Measurements from ENCODE around the gene IGHMBP2. TPM values are rescaled to one million over a fixed set of nuclear protein-coding genes. Genes with fewer than 3 reads are reported as not detected.
A peak's percentile ranks its signal among the peaks of the same experiment; 100 is the strongest.
"Not testable (repeated sequence)": the region's sequence is repeated elsewhere in the genome, so short reads cannot be mapped to it uniquely, and the experiment has no call there.

IGHMBP2 gene
- total RNA-seq (10 to 100 TPM; 12.1 to 18.4 (median 13.0) TPM), polyA plus RNA-seq (10 to 100 TPM; 12.4 to 19.0 (median 17.7) TPM)
- long read RNA-seq, donor 1, partial matches to known transcripts = 18 of 27 reads
- long read RNA-seq, donor 1, other reads (novel, unspliced or antisense) = 4 of 27 reads
- long read RNA-seq, donor 2, partial matches to known transcripts = 52 of 80 reads
- long read RNA-seq, donor 2, other reads (novel, unspliced or antisense) = 24 of 80 reads

DNA sequence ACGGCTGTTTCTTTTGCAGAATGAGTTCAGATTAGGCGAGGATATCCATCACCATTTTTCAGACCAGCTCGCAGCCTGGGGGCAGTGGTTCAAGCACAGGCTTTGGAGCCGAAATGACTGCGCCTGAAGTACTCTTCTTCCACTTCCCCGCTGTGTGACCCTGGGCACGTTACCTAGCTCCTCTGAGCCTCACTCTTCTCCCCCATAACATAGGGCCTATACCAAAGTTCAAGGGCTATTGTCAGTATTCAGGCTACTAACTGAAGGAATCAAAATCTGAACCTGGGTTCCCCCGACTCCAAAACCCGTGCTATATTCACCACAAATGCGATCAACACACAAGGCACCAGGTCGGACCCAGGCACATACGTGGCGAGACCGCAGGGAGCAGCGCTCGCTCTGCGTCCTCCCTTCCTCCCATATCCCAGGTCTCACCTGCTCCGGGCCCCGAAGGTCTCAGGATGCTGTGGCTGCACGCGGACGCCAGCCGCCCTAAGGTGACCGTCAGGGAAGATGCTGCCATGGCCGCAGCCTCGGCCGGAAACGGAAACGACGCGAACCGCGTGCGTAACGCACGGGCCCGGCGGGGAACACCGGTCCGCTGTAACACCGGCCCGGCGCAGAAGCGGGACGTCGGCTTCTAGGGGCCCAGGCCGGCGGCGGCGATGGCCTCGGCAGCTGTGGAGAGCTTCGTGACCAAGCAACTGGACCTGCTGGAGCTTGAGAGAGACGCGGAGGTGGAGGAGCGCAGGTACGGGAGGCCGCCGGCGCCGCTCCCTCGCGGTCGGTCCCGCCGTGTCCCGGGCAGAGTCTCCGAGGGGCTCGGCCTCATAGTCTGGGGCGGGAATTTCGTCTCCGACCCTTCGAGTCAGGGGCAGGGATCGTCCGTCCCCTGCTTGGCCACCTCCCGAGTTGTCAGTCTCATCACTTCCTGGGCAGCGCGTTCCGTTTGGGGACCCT is at the start of gene IGHMBP2, which contains the start of gene MRPL21:
IGHMBP2 (plus strand) TSS at position 604 of the 960 bp plus-strand sequence; CDS start at position 666, 62 bp downstream.
MRPL21 (minus strand) TSS at position 545 of the 960 bp plus-strand sequence; CDS start at position 523, 22 bp downstream.
- peak within 1 kb of the TSS; percentile 87 for H3K27ac ChIP-seq
- peak within 1 kb of the TSS; percentile 100 for H3K4me3 ChIP-seq
- intact Hi-C loops (cut with DNase I) = loop anchor here in 1 of 2 donors (5.0 to 10.0 kb wide), 2 partner anchors 141 to 184 kb away; partner anchors contain the start of gene TPCN2
- peaks cover 29% of the 10 kb centered on the region for H3K4me1 ChIP-seq
- peak; percentile 87 to 92 for DNase-seq
- H3K36me3 ChIP-seq (ENCODE audit: insufficient read depth in 1 of 2, low read depth in 1 of 2) = peaks cover 2 to 55% of the 10 kb centered on the region in 2 donors
- 1% methylated on average over 63 to 78 of the region's 78 CpGs for WGBS, 3 donors
- ATAC-seq = peak; percentile 96 to 99 (median 98)
- H3K27me3 ChIP-seq (ENCODE audit: insufficient read depth in 3 of 3, low read length in 2 of 3) = no peaks in the 10 kb centered on the region
- TF ChIP-seq, protein P1, sequence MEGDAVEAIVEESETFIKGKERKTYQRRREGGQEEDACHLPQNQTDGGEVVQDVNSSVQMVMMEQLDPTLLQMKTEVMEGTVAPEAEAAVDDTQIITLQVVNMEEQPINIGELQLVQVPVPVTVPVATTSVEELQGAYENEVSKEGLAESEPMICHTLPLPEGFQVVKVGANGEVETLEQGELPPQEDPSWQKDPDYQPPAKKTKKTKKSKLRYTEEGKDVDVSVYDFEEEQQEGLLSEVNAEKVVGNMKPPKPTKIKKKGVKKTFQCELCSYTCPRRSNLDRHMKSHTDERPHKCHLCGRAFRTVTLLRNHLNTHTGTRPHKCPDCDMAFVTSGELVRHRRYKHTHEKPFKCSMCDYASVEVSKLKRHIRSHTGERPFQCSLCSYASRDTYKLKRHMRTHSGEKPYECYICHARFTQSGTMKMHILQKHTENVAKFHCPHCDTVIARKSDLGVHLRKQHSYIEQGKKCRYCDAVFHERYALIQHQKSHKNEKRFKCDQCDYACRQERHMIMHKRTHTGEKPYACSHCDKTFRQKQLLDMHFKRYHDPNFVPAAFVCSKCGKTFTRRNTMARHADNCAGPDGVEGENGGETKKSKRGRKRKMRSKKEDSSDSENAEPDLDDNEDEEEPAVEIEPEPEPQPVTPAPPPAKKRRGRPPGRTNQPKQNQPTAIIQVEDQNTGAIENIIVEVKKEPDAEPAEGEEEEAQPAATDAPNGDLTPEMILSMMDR (IDR thresholded peaks at IDR 0.05) = no peak
- H3K9me3 ChIP-seq = no peaks in the 10 kb centered on the region

DNA sequence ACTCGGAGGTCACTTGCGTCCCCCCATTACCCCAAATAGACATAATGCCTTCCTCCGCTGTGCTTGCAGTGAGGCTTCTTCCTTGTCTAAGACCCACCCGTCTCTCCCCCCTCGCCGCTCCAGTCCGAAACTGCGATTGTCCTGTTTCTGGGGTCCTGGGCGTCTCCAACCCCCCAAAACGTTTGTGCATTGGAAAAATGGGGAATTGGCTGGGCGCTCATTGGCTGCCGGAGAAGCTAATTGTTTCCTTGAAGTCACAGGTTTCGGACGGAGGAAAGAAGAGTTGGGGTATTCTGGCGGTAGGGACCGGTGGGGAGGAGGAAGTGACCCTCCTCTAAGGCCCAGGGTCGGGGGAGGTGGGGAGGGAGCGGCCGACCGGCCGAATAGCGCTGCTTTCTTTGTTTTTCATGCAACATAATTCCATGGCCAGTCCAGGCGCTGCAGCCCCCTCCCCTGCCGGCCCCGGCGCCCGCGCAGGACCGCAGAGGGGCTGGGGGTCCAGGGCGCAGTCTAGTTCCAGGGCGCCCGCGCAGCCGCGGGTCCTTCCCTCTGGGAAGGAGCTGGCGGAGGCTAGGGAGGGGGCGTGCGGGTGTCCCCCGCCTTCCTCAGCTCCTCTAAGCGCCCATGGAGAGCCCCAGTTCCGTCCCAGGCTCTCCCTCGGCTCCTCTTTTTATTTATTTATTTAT is 49.3 kb upstream of the IGHMBP2 start:
- ATAC-seq = peak in 1 of 4 donors; percentile 18
- DNase-seq = no peak
- WGBS, 3 donors = 24 to 26% (median 26%) methylated on average over 28 to 42 of the region's 42 CpGs
- Histone ChIP-seq H3K4me3 (peak overlapping the region; percentile 69), H3K9me3 (no peaks in the 10 kb centered on the region), H3K27ac (no peak overlapping the region), H3K4me1 (peaks cover 3% of the 10 kb centered on the region), H3K36me3 (ENCODE audit: insufficient read depth in 1 of 2, low read depth in 1 of 2) (no peaks in the 10 kb centered on the region), H3K27me3 (ENCODE audit: insufficient read depth in 3 of 3, low read length in 2 of 3) (peaks cover 0 to 27% (median 3%) of the 10 kb centered on the region in 3 donors)
- TF ChIP-seq, protein P1 (IDR thresholded peaks at IDR 0.05) = no peak
- intact Hi-C loops (cut with DNase I) = no loop called here

DNA sequence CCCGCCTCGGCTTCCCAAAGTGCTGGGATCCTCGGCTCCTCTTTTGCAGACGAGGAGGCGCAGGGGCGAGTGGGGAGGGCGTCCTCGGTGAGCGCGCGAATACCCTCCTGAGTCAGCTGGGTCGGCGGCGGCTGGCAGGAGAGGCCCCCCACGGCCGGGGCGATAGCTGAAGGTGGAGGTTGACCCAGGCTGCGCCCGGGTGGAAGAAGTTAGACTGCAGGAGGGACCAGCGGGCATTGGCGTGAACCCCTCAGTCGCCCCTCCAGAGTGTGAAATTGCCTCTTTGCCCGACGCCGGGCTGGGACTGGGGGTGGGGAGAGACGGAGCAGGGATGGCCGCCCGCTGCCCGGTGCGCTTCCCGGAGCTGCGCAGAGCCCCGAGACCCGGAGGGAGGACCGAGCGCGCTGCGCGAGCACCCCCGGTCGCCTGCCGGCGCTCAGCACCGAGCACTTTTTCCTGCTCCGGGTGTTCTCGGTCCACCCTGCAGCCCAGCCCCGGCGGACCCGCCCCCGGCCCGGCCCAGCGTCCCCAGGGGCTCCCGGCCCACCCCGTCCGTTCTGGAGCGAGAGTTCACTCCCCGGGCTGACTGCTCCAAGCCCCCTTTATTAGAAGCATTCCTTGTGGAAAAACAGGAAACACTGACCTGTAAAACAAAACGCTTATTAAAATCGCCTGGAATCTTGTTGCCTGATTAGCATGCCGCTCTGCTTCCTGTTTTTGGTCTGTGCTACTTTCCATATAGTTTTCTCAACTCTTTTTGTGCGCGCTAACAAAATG is 48.3 kb upstream of the IGHMBP2 start:
- WGBS, 3 donors = 5 to 15% (median 6%) methylated on average over 33 to 62 of the region's 62 CpGs
- Histone ChIP-seq H3K4me3 (peak overlapping the region; percentile 69), H3K36me3 (ENCODE audit: insufficient read depth in 1 of 2, low read depth in 1 of 2) (no peaks in the 10 kb centered on the region), H3K27me3 (ENCODE audit: insufficient read depth in 3 of 3, low read length in 2 of 3) (peaks cover 0 to 27% (median 3%) of the 10 kb centered on the region in 3 donors), H3K4me1 (peaks cover 3% of the 10 kb centered on the region), H3K27ac (peak overlapping the region; percentile 30), H3K9me3 (no peaks in the 10 kb centered on the region)
- TF ChIP-seq, protein P1 (IDR thresholded peaks at IDR 0.05) = peak; percentile 29
- DNase-seq (peak; percentile 45 to 83), ATAC-seq (peak; percentile 49 to 93 (median 71))
- intact Hi-C loops (cut with DNase I) = no loop called here

DNA sequence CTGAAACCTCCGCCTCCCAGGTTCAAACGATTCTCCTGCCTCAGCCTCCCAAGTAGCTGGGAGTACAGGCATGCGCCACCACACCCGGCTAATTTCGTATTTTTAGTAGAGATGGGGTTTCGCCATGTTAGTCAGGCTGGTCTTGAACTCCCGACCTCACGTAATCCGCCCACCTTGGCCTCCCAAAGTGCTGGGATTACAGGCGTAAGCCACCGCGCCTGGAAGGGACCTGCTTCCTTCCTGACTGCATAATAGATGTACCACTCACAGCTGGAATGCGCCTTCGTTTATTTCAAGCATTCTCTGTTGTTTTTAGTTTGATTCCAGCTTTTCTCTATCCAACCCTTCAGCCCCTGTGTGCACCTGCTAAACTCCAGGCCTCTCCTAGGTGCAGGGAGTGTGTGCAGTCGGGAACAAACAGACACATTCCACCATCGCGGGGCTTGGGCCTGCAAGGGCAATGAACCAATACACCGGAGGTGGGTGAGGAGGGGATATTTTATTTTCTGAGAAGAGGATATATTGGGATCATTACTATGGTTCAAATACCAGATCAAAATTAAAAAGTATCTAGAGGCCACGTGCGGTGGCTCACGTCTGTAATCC is 47.2 kb upstream of the IGHMBP2 start:
- H3K4me1 ChIP-seq; intact Hi-C loops (cut with DNase I): not testable (repeated sequence)

More for the DNA sequence above, 47.2 kb upstream of the IGHMBP2 start:
- H3K9me3 ChIP-seq; DNase-seq; H3K4me3 ChIP-seq; H3K27ac ChIP-seq; H3K36me3 ChIP-seq (ENCODE audit: insufficient read depth in 1 of 2, low read depth in 1 of 2); ATAC-seq: not testable (repeated sequence)
- H3K27me3 ChIP-seq (ENCODE audit: insufficient read depth in 3 of 3, low read length in 2 of 3) = peaks cover 0 to 27% (median 3%) of the 10 kb centered on the region in 3 donors
- 85 to 87% (median 86%) methylated on average over 21 of the region's 21 CpGs for WGBS, 3 donors
